Spleen (tissue), 11 donors: ENCODE results near the gene STAT3. TPM values are rescaled to one million over a fixed set of nuclear protein-coding genes. Genes with fewer than 3 reads are reported as not detected.

Experiments
- DNase-seq: peaks from one replicate; pipeline ENCODE4 v3.0.0-alpha.2; 2020
- H3K27ac ChIP-seq, 8 donors: fragments of 200-600 bp; sonication (generic) in 7 of 8; 1 replicate in 4 of 8; 2 replicates in 4 of 8; pipeline versions ENCODE4 v1.5.0 to v1.8.0; 2016 to 2021; ENCODE audit warnings: inconsistent platforms in 4 of 8, mild to moderate bottlenecking in 4 of 8, moderate library complexity in 1 of 8
- H3K27me3 ChIP-seq, 7 donors: fragments of 200-600 bp; sonication (generic) in 6 of 7; replicated peaks in 1 of 7; 1 replicate in 4 of 7; 2 replicates in 3 of 7; pipeline versions ENCODE4 v1.5.0 to v1.8.0; 2016 to 2021; ENCODE audit warnings: inconsistent platforms in 3 of 7, mild to moderate bottlenecking in 1 of 7
- H3K36me3 ChIP-seq, 6 donors: fragments of 200-600 bp; sonication (generic) in 5 of 6; 1 replicate in 4 of 6; 2 replicates in 2 of 6; pipeline versions ENCODE4 v1.5.0 to v1.8.0; 2016 to 2021; ENCODE audit warnings: inconsistent platforms in 2 of 6
- H3K4me1 ChIP-seq, 6 donors: fragments of 200-600 bp; sonication (generic) in 5 of 6; 1 replicate in 3 of 6; 2 replicates in 3 of 6; pipeline versions ENCODE4 v1.5.0 to v1.8.0; 2016 to 2021; ENCODE audit warnings: inconsistent platforms in 3 of 6
- H3K4me3 ChIP-seq, 8 donors: fragments of 200-600 bp; sonication (generic) in 7 of 8; 1 replicate in 4 of 8; 2 replicates in 4 of 8; pipeline versions ENCODE4 v1.5.0 to v1.8.0; 2016 to 2021; ENCODE audit warnings: inconsistent platforms in 4 of 8, mild to moderate bottlenecking in 4 of 8, moderate library complexity in 2 of 8
- H3K9me3 ChIP-seq, 8 donors: fragments of 200-600 bp; sonication (generic) in 7 of 8; 1 replicate in 4 of 8; 2 replicates in 4 of 8; pipeline versions ENCODE4 v1.5.0 to v1.8.0; 2016 to 2021; ENCODE audit warnings: inconsistent platforms in 4 of 8
- CTCF ChIP-seq, 11 experiments: fragments of 200-600 bp in 7 of 11; fragments of 450-650 bp in 4 of 11; sonication (generic) in 4 of 11; IDR thresholded peaks in 8 of 11; conservative IDR thresholded peaks in 3 of 11; 1 replicate in 7 of 11; 2 replicates in 4 of 11; pipeline versions ENCODE4 v1.4.0 to v1.8.0; 2016 to 2021; ENCODE audit warnings: antibody characterized with exemption in 11 of 11, inconsistent platforms in 4 of 11, mild to moderate bottlenecking in 1 of 11
- POLR2A ChIP-seq, 3 donors: fragments of 450-650 bp; IDR thresholded peaks; one replicate each; pipeline ENCODE4 v1.5.1; 2017; ENCODE audit warnings: antibody characterized with exemption in 3 of 3, mild to moderate bottlenecking in 1 of 3
- POLR2AphosphoS5 ChIP-seq, 3 donors: sonication (generic); formaldehyde crosslinking; IDR thresholded peaks; one replicate each; pipeline ENCODE4 v1.5.1; 2017; ENCODE audit warnings: antibody characterized with exemption in 3 of 3
- WGBS, 5 donors: extraction: QIAGEN DNeasy Blood & Tissue Kit in 3 of 5; methylation state at CpG; one replicate each; pipeline versions ENCODE4 v1.1.5 to v1.1.7; 2013 to 2018; 5-methylcytosine and 5-hydroxymethylcytosine counted together
- intact Hi-C: fragments of 100-400 bp; cut with DNase I; formaldehyde crosslinking; loops from one replicate; pipeline ENCODE4 v1.15.0; 2023; ENCODE audit warnings: low total_unique reads
- polyA plus RNA-seq, 3 donors: library from polyadenylated mRNA; stranded (reverse); fragments of 200-250 nt; gene quantifications; one replicate each; pipeline ENCODE4 v1.2.1, GENCODE V29; 2013
- total RNA-seq, 7 donors: library from RNA; depleted of rRNA in 3 of 7; stranded (reverse); fragments of >200 nt in 3 of 7; fragmentation: NEBNext Ultra II Directional in 4 of 7; extraction: Animal tissue kit (Norgen Biotek cat#: 25700) in 4 of 7; gene quantifications; one replicate each; pipeline versions ENCODE4 v1.1.0 to v1.2.1, GENCODE V29; 2016 to 2021
- donor health status: healthy with polysubstance abuse.
- donor health status: DM: no; HTN: no; CAD: no; lungs with moderate emphysema.
- donor health status: DM: no; HTN: no; CAD: no.
- donor health status: Bipolar disorder and iron deficiency.
- donor health status: healthy.
- donor health status: DM: no; HTN: no; CAD: no.
- donor health status: DM: yes; HTN: yes; CAD: no.

The STAT3 gene
- total and polyA plus RNA-seq, 10 donors = 18.3 to 326 (median 241) TPM

- intact Hi-C loops = no loop called here
- peaks cover 13 to 77% (median 44%) of the 10 kb centered on the region in 6 donors for H3K4me1 ChIP-seq
These were observed 101.6 kb downstream of the STAT3 start for GRCh38 chr17:42286411-42287221.

GRCh38 chr17:42285346-42286050 is 102.7 kb downstream of the STAT3 start:
- H3K27me3 ChIP-seq = no peaks in the 10 kb centered on the region
- intact Hi-C loops = no loop called here
- H3K36me3 ChIP-seq = peaks cover 0 to under 1% (median 0%) of the 10 kb centered on the region in 6 donors
- peaks cover 13 to 67% (median 39%) of the 10 kb centered on the region in 6 donors for H3K4me1 ChIP-seq
- TF ChIP-seq POLR2AphosphoS5 (IDR thresholded peaks at IDR 0.05) (no peak), CTCF (IDR thresholded peaks at IDR 0.05 in 8 of 11, conservative IDR thresholded peaks at IDR 0.05 in 3 of 11) (no peak), POLR2A (IDR thresholded peaks at IDR 0.05) (no peak)
- no peaks in the 10 kb centered on the region for H3K9me3 ChIP-seq
- H3K27ac ChIP-seq = no peak overlapping the region
- 89 to 95% (median 92%) methylated on average over 11 of the region's 11 CpGs for WGBS, 5 donors
- no peak overlapping the region for H3K4me3 ChIP-seq
- DNase-seq = no peak

More at GRCh38 chr17:42286411-42287221, 101.6 kb downstream of the STAT3 start:
- Histone ChIP-seq H3K36me3 (peaks cover 0 to 10% (median under 1%) of the 10 kb centered on the region in 6 donors), H3K27ac (peak overlapping the region in 7 of 8 donors; percentile 86 to 97 (median 93)), H3K27me3 (no peaks in the 10 kb centered on the region), H3K9me3 (no peaks in the 10 kb centered on the region), H3K4me3 (peak overlapping the region in 5 of 8 donors; percentile 57 to 81 (median 75))
- WGBS, 5 donors = 18 to 37% (median 27%) methylated on average over 5 of the region's 5 CpGs
- TF ChIP-seq POLR2AphosphoS5 (IDR thresholded peaks at IDR 0.05) (peak in 1 of 3 donors; percentile 9), CTCF (IDR thresholded peaks at IDR 0.05 in 8 of 11, conservative IDR thresholded peaks at IDR 0.05 in 3 of 11) (no peak)
- peak; percentile 73 for DNase-seq

- H3K27me3 ChIP-seq = no peaks in the 10 kb centered on the region
- H3K4me3 ChIP-seq = no peak overlapping the region
- no peaks in the 10 kb centered on the region for H3K36me3 ChIP-seq
- H3K9me3 ChIP-seq = no peaks in the 10 kb centered on the region
- peaks cover 13 to 58% (median 30%) of the 10 kb centered on the region in 6 donors for H3K4me1 ChIP-seq
- DNase-seq = no peak
- 95 to 99% (median 96%) methylated on average over 7 of the region's 7 CpGs for WGBS, 5 donors
- intact Hi-C loops = no loop called here
- H3K27ac ChIP-seq = no peak overlapping the region
- no peak for TF ChIP-seq CTCF (IDR thresholded peaks at IDR 0.05 in 8 of 11, conservative IDR thresholded peaks at IDR 0.05 in 3 of 11)
These were observed 103.7 kb downstream of the STAT3 start for GRCh38 chr17:42284566-42284965.

GRCh38 chr17:42284024-42284369 is 104.2 kb downstream of the STAT3 start:
- no peaks in the 10 kb centered on the region for H3K27me3 ChIP-seq
- no peak for DNase-seq
- intact Hi-C loops = no loop called here
- no peaks in the 10 kb centered on the region for H3K9me3 ChIP-seq
- H3K4me3 ChIP-seq = no peak overlapping the region
- no peak for TF ChIP-seq POLR2AphosphoS5 (IDR thresholded peaks at IDR 0.05)
- TF ChIP-seq POLR2A (IDR thresholded peaks at IDR 0.05) = no peak
- TF ChIP-seq CTCF (IDR thresholded peaks at IDR 0.05 in 8 of 11, conservative IDR thresholded peaks at IDR 0.05 in 3 of 11) = no peak
- peaks cover 12 to 52% (median 24%) of the 10 kb centered on the region in 6 donors for H3K4me1 ChIP-seq
- peak overlapping the region in 3 of 8 donors; percentile 56 to 61 (median 57) for H3K27ac ChIP-seq
- WGBS, 5 donors = 88 to 97% (median 93%) methylated on average over 5 of the region's 5 CpGs
- H3K36me3 ChIP-seq = no peaks in the 10 kb centered on the region
